Thoracic aorta (tissue), 2 donors: ENCODE results near the gene ELFN1. TPM values are rescaled to one million over a fixed set of nuclear protein-coding genes. Genes with fewer than 3 reads are reported as not detected.

ENCODE experiments used
- ATAC-seq: fragments of 150-250 bp; one replicate; pipeline ENCODE4 v1.8.0; 2017; ENCODE audit warnings: low read depth; ENCODE audit not compliant: insufficient number of reproducible peaks, low FRiP score
- DNase-seq: peaks from one replicate; pipeline ENCODE4 v3.0.0-alpha.2; 2020; ENCODE audit warnings: low spot score
- H3K27ac ChIP-seq, 2 donors: fragments of 200-600 bp; sonication (generic); 1 replicate in 1 of 2; 2 replicates in 1 of 2; pipeline ENCODE4 v1.5.1; 2016; ENCODE audit warnings: mild to moderate bottlenecking in 2 of 2, moderate library complexity in 2 of 2
- H3K27me3 ChIP-seq: fragments of 200-600 bp; sonication (generic); replicated peaks from 2 replicates; pipeline ENCODE4 v1.6.0; 2016; ENCODE audit warnings: mild to moderate bottlenecking; ENCODE audit not compliant: insufficient read depth
- H3K36me3 ChIP-seq: fragments of 200-600 bp; sonication (generic); one replicate; pipeline ENCODE4 v1.5.1; 2016
- H3K4me1 ChIP-seq, 2 donors: fragments of 200-600 bp; sonication (generic); 1 replicate in 1 of 2; 2 replicates in 1 of 2; pipeline versions ENCODE4 v1.5.1 to v1.6.0; 2016; ENCODE audit warnings: low read depth in 2 of 2, mild to moderate bottlenecking in 1 of 2; ENCODE audit not compliant: control insufficient read depth in 1 of 2
- H3K4me3 ChIP-seq: fragments of 200-600 bp; sonication (generic); 2 replicates; pipeline ENCODE4 v1.5.1; 2016; ENCODE audit warnings: mild to moderate bottlenecking
- H3K9me3 ChIP-seq: fragments of 200-600 bp; sonication (generic); 2 replicates; pipeline ENCODE4 v1.5.1; 2016
- CTCF ChIP-seq: fragments of 200-600 bp; sonication (generic); IDR thresholded peaks from one replicate; pipeline ENCODE4 v1.5.1; 2019; ENCODE audit warnings: antibody characterized with exemption
- total RNA-seq, 2 donors: library from RNA; depleted of rRNA; stranded (reverse); fragments of >200 nt; gene quantifications; one replicate each; pipeline versions ENCODE4 v1.1.0 to v1.2.3, GENCODE V29; 2016

ELFN1 gene
- total RNA-seq, 2 donors from 2014 or later = 0.81 to 0.85 TPM

- H3K27me3 ChIP-seq = peaks cover 12% of the 10 kb centered on the region
- no peak overlapping the region for H3K27ac ChIP-seq
- no peak overlapping the region for H3K4me3 ChIP-seq
- ATAC-seq (no peak), DNase-seq (no peak)
- H3K36me3 ChIP-seq = no peaks in the 10 kb centered on the region
- H3K9me3 ChIP-seq = no peaks in the 10 kb centered on the region
- H3K4me1 ChIP-seq = peaks cover 0 to 6% of the 10 kb centered on the region in 2 donors
- TF ChIP-seq CTCF = no peak
Measured at GRCh38 chr7:1674161-1675035, 4.3 kb downstream of the ELFN1 start.

- ATAC-seq = no peak
- H3K27me3 ChIP-seq = peaks cover 12% of the 10 kb centered on the region
- no peak for TF ChIP-seq CTCF
Measured at GRCh38 chr7:1675036-1675671, 5.1 kb downstream of the ELFN1 start.

GRCh38 chr7:1675673-1676549, 5.8 kb downstream of the ELFN1 start:
- Histone ChIP-seq H3K27ac (no peak overlapping the region), H3K4me3 (no peak overlapping the region), H3K9me3 (no peaks in the 10 kb centered on the region), H3K4me1 (no peaks in the 10 kb centered on the region), H3K36me3 (no peaks in the 10 kb centered on the region), H3K27me3 (peaks cover 12% of the 10 kb centered on the region)
- DNase-seq = no peak
- ATAC-seq = no peak
- TF ChIP-seq CTCF = no peak

More at GRCh38 chr7:1675036-1675671, 5.1 kb downstream of the ELFN1 start:
- H3K36me3 ChIP-seq = no peaks in the 10 kb centered on the region
- H3K27ac ChIP-seq = no peak overlapping the region
- peaks cover 0 to 5% of the 10 kb centered on the region in 2 donors for H3K4me1 ChIP-seq
- H3K4me3 ChIP-seq = no peak overlapping the region
- DNase-seq = no peak
- no peaks in the 10 kb centered on the region for H3K9me3 ChIP-seq

- no peak overlapping the region for H3K4me3 ChIP-seq
- peaks cover 5% of the 10 kb centered on the region for H3K27me3 ChIP-seq
Measured at GRCh38 chr7:1676550-1677078, 6.5 kb downstream of the ELFN1 start.

More at GRCh38 chr7:1676550-1677078, 6.5 kb downstream of the ELFN1 start:
- TF ChIP-seq CTCF = no peak
- Histone ChIP-seq H3K27ac (no peak overlapping the region), H3K9me3 (no peaks in the 10 kb centered on the region), H3K36me3 (no peaks in the 10 kb centered on the region), H3K4me1 (no peaks in the 10 kb centered on the region)
- ATAC-seq (no peak), DNase-seq (no peak)
